ENCODE data around the gene AGPS.

The AGPS gene

GRCh38 chr2:177587371-177587770 is 194.8 kb downstream of the AGPS start:
- no peaks in the 10 kb centered on the region for H3K36me3 ChIP-seq (ENCODE audit: insufficient read depth, low read length)
- no peak overlapping the region for H3K9ac ChIP-seq (ENCODE audit: low read depth, low read length)
- no peaks in the 10 kb centered on the region for H3K9me3 ChIP-seq (ENCODE audit: control insufficient read depth, insufficient read depth, low read length)

GRCh38 chr2:177588671-177589070 is 196.1 kb downstream of the AGPS start:
- no peaks in the 10 kb centered on the region for H3K4me1 ChIP-seq (ENCODE audit: insufficient read depth, low read length)

More at GRCh38 chr2:177587371-177587770, 194.8 kb downstream of the AGPS start:
- H3K4me1 ChIP-seq (ENCODE audit: insufficient read depth, low read length), result no peaks in the 10 kb centered on the region

GRCh38 chr2:177589186-177589585 is 196.6 kb downstream of the AGPS start:
- Histone ChIP-seq H3K9ac (ENCODE audit: low read depth, low read length) (no peak overlapping the region), H3K36me3 (ENCODE audit: insufficient read depth, low read length) (no peaks in the 10 kb centered on the region), H3K4me1 (ENCODE audit: insufficient read depth, low read length) (no peaks in the 10 kb centered on the region), H3K9me3 (ENCODE audit: control insufficient read depth, insufficient read depth, low read length) (no peaks in the 10 kb centered on the region)

More at GRCh38 chr2:177588671-177589070, 196.1 kb downstream of the AGPS start:
- no peaks in the 10 kb centered on the region for H3K36me3 ChIP-seq (ENCODE audit: insufficient read depth, low read length)
- H3K9ac ChIP-seq (ENCODE audit: low read depth, low read length), result no peak overlapping the region
- no peaks in the 10 kb centered on the region for H3K9me3 ChIP-seq (ENCODE audit: control insufficient read depth, insufficient read depth, low read length)

GRCh38 chr2:177592397-177592796 is 199.8 kb downstream of the AGPS start:
- Histone ChIP-seq H3K36me3 (ENCODE audit: insufficient read depth, low read length) (no peaks in the 10 kb centered on the region), H3K4me1 (ENCODE audit: insufficient read depth, low read length) (peaks cover 5% of the 10 kb centered on the region; the same call in 1 of the 2 replicates), H3K9me3 (ENCODE audit: control insufficient read depth, insufficient read depth, low read length) (no peaks in the 10 kb centered on the region), H3K9ac (ENCODE audit: low read depth, low read length) (no peak overlapping the region)

- no peak overlapping the region for H3K9ac ChIP-seq (ENCODE audit: low read depth, low read length)
- no peaks in the 10 kb centered on the region for H3K36me3 ChIP-seq (ENCODE audit: insufficient read depth, low read length)
- no peaks in the 10 kb centered on the region for H3K9me3 ChIP-seq (ENCODE audit: control insufficient read depth, insufficient read depth, low read length)
- peaks cover 5% of the 10 kb centered on the region; the same call in 1 of the 2 replicates for H3K4me1 ChIP-seq (ENCODE audit: insufficient read depth, low read length)
Measured at GRCh38 chr2:177592945-177593344, 200.4 kb downstream of the AGPS start.

GRCh38 chr2:177593402-177593801 is 200.8 kb downstream of the AGPS start:
- H3K9me3 ChIP-seq (ENCODE audit: control insufficient read depth, insufficient read depth, low read length), result no peaks in the 10 kb centered on the region
- no peaks in the 10 kb centered on the region for H3K36me3 ChIP-seq (ENCODE audit: insufficient read depth, low read length)
- peaks cover 5% of the 10 kb centered on the region; the same call in 1 of the 2 replicates for H3K4me1 ChIP-seq (ENCODE audit: insufficient read depth, low read length)
- no peak overlapping the region for H3K9ac ChIP-seq (ENCODE audit: low read depth, low read length)
